ENCODE data around the gene MACF1. TPM values are rescaled to one million over a fixed set of nuclear protein-coding genes. Genes with fewer than 3 reads are reported as not detected.

MACF1 gene
- total RNA-seq, 5 donors from 2014 or later (not counting 1 experiment from before 2014, with no cell fraction given): 232 to 596 (median 258) TPM

GRCh38 chr1:39372105-39372504, 167.6 kb downstream of the MACF1 start:
- DNase-seq (no peak), ATAC-seq (replicated peaks in 1 of 4) (no peak)
- Histone ChIP-seq H3K4me3 (ENCODE audit: control insufficient read depth in 1 of 2, extremely low read depth in 1 of 2, low read length in 1 of 2) (no peak overlapping the region), H3K27me3 (replicated peaks in 1 of 2; ENCODE audit: control insufficient read depth in 2 of 2, extremely low read depth in 1 of 2, insufficient read depth in 2 of 2, low read length in 1 of 2) (no peaks in the 10 kb centered on the region), H3K27ac (ENCODE audit: low read length) (no peak overlapping the region), H3K4me1 (ENCODE audit: control insufficient read depth in 1 of 2, extremely low read depth in 1 of 2, insufficient read depth in 2 of 2, low read length in 2 of 2) (no peaks in the 10 kb centered on the region), H3K36me3 (ENCODE audit: control insufficient read depth in 2 of 2, extremely low read depth in 1 of 2, insufficient read depth in 1 of 2, low read length in 1 of 2) (peaks cover 4 to 86% of the 10 kb centered on the region in 2 donors), H3K9me3 (no peaks in the 10 kb centered on the region)
- POLR2A ChIA-PET: no interaction called here
- no peaks in the 10 kb centered on the region for H3K27me3 Mint-ChIP-seq
- no peak overlapping the region for H3K27ac Mint-ChIP-seq
- H3K4me3 Mint-ChIP-seq: no peak overlapping the region
- H3K4me1 Mint-ChIP-seq: no peaks in the 10 kb centered on the region
- CTCF ChIA-PET: interaction anchor here in 1 of 2 donors (0.5 kb wide), 1 partner anchor 279 kb away, joined by 3 read pairs; no protein-coding TSS in a partner anchor
- H3K9me3 Mint-ChIP-seq: no peaks in the 10 kb centered on the region
- H3K36me3 Mint-ChIP-seq: peaks cover 51% of the 10 kb centered on the region

DNA sequence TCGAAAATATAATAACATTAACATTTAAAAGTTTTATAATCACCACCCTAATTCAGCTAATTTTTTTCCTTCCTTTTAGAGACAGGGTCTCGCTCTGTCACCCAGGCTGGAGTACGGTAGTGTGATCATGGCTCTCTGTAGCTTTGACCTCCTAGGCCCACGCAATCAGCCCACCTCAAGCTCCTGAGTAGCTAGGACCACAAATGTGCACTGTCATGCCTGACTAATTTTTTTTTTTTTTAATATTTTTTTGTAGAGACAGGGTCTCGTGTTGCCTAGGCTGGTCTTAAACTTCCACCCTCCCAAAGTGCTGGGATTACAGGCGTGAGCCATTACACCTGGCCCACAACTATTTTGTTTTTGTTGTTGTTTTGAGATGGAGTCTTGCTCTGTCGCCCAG, 172.2 kb downstream of the MACF1 start:
- H3K27ac ChIP-seq (ENCODE audit: low read length): no peak overlapping the region
- no peaks in the 10 kb centered on the region for H3K4me1 ChIP-seq (ENCODE audit: control insufficient read depth in 1 of 2, extremely low read depth in 1 of 2, insufficient read depth in 2 of 2, low read length in 2 of 2)
- no peaks in the 10 kb centered on the region for H3K27me3 Mint-ChIP-seq
- H3K36me3 ChIP-seq (ENCODE audit: control insufficient read depth in 2 of 2, extremely low read depth in 1 of 2, insufficient read depth in 1 of 2, low read length in 1 of 2): peaks cover 15 to 81% of the 10 kb centered on the region in 2 donors
- DNase-seq (no peak), ATAC-seq (replicated peaks in 1 of 4) (no peak)
- H3K4me3 Mint-ChIP-seq: no peak overlapping the region
- H3K27ac Mint-ChIP-seq: no peak overlapping the region
- no peaks in the 10 kb centered on the region for H3K4me1 Mint-ChIP-seq
- ChIA-PET POLR2A (interaction anchor here (0.6 kb wide), 2 partner anchors 40 to 254 kb away, joined by 3 to 9 read pairs; no protein-coding TSS in a partner anchor), CTCF (interaction anchor here in 1 of 2 donors (1.1 kb wide), 1 partner anchor 34 kb away, joined by 3 read pairs; no protein-coding TSS in a partner anchor)
- H3K27me3 ChIP-seq (replicated peaks in 1 of 2; ENCODE audit: control insufficient read depth in 2 of 2, extremely low read depth in 1 of 2, insufficient read depth in 2 of 2, low read length in 1 of 2): no peaks in the 10 kb centered on the region
- no CpG with 5 or more reads among the region's 7 CpGs for whole genome bisulfite sequencing (ENCODE audit: insufficient coverage)
- peaks cover 40% of the 10 kb centered on the region for H3K36me3 Mint-ChIP-seq
- H3K9me3 Mint-ChIP-seq: no peaks in the 10 kb centered on the region
- no peaks in the 10 kb centered on the region for H3K9me3 ChIP-seq
- H3K4me3 ChIP-seq (ENCODE audit: control insufficient read depth in 1 of 2, extremely low read depth in 1 of 2, low read length in 1 of 2): no peak overlapping the region

GRCh38 chr1:39378377-39378776, 173.9 kb downstream of the MACF1 start:
- Mint-ChIP-seq H3K27ac (peak overlapping the region; percentile 32 to 83), H3K9me3 (no peaks in the 10 kb centered on the region), H3K4me1 (no peaks in the 10 kb centered on the region), H3K27me3 (no peaks in the 10 kb centered on the region), H3K4me3 (no peak overlapping the region), H3K36me3 (peaks cover 32% of the 10 kb centered on the region)
- no peak overlapping the region for H3K4me3 ChIP-seq (ENCODE audit: control insufficient read depth in 1 of 2, extremely low read depth in 1 of 2, low read length in 1 of 2)
- H3K9me3 ChIP-seq: no peaks in the 10 kb centered on the region
- peaks cover 22 to 82% of the 10 kb centered on the region in 2 donors for H3K36me3 ChIP-seq (ENCODE audit: control insufficient read depth in 2 of 2, extremely low read depth in 1 of 2, insufficient read depth in 1 of 2, low read length in 1 of 2)
- ChIA-PET POLR2A (no interaction called here), CTCF (no interaction called here)
- WGBS (ENCODE audit: insufficient coverage): 47% methylated on average over 2 of the region's 2 CpGs
- ATAC-seq (replicated peaks in 1 of 4) (peak in 1 of 4 experiments; percentile 46), DNase-seq (peak in 1 of 35 experiments; percentile 33)
- no peak overlapping the region for H3K27ac ChIP-seq (ENCODE audit: low read length)
- no peaks in the 10 kb centered on the region for H3K4me1 ChIP-seq (ENCODE audit: control insufficient read depth in 1 of 2, extremely low read depth in 1 of 2, insufficient read depth in 2 of 2, low read length in 2 of 2)
- H3K27me3 ChIP-seq (replicated peaks in 1 of 2; ENCODE audit: control insufficient read depth in 2 of 2, extremely low read depth in 1 of 2, insufficient read depth in 2 of 2, low read length in 1 of 2): no peaks in the 10 kb centered on the region

DNA sequence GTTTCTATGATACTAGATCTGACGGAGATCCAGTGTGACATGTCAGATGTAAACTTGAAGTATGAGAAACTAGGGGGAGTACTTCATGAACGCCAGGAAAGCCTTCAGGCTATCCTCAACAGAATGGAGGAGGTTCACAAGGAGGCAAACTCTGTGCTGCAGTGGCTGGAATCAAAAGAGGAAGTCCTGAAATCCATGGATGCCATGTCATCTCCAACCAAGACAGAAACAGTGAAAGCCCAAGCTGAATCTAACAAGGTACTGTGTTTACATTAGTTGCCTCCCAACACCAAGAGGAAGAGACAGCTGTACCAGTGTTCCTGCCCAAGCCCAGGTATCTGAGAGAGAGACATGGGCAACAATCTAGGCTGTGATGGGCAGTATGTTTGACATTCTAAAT, 174.7 kb downstream of the MACF1 start:
- Histone ChIP-seq H3K27ac (ENCODE audit: low read length) (no peak overlapping the region), H3K4me1 (ENCODE audit: control insufficient read depth in 1 of 2, extremely low read depth in 1 of 2, insufficient read depth in 2 of 2, low read length in 2 of 2) (no peaks in the 10 kb centered on the region), H3K36me3 (ENCODE audit: control insufficient read depth in 2 of 2, extremely low read depth in 1 of 2, insufficient read depth in 1 of 2, low read length in 1 of 2) (peaks cover 18 to 82% of the 10 kb centered on the region in 2 donors), H3K4me3 (ENCODE audit: control insufficient read depth in 1 of 2, extremely low read depth in 1 of 2, low read length in 1 of 2) (no peak overlapping the region), H3K9me3 (no peaks in the 10 kb centered on the region), H3K27me3 (replicated peaks in 1 of 2; ENCODE audit: control insufficient read depth in 2 of 2, extremely low read depth in 1 of 2, insufficient read depth in 2 of 2, low read length in 1 of 2) (no peaks in the 10 kb centered on the region)
- ATAC-seq (replicated peaks in 1 of 4) (no peak), DNase-seq (no peak)
- Mint-ChIP-seq H3K27ac (peak overlapping the region in 1 of 2 donors; percentile 23), H3K4me1 (no peaks in the 10 kb centered on the region), H3K9me3 (no peaks in the 10 kb centered on the region), H3K4me3 (no peak overlapping the region), H3K27me3 (no peaks in the 10 kb centered on the region), H3K36me3 (peaks cover 37% of the 10 kb centered on the region)
- CTCF ChIA-PET: no interaction called here
- POLR2A ChIA-PET: no interaction called here
- WGBS (ENCODE audit: insufficient coverage): 100% methylated on average over 2 of the region's 2 CpGs

- peaks cover 21 to 84% of the 10 kb centered on the region in 2 donors for H3K36me3 ChIP-seq (ENCODE audit: control insufficient read depth in 2 of 2, extremely low read depth in 1 of 2, insufficient read depth in 1 of 2, low read length in 1 of 2)
- Mint-ChIP-seq H3K4me1 (no peaks in the 10 kb centered on the region), H3K36me3 (peaks cover 39% of the 10 kb centered on the region), H3K27me3 (no peaks in the 10 kb centered on the region), H3K9me3 (no peaks in the 10 kb centered on the region), H3K27ac (no peak overlapping the region), H3K4me3 (no peak overlapping the region)
- H3K27ac ChIP-seq (ENCODE audit: low read length): no peak overlapping the region
- ChIA-PET CTCF (interaction anchor here in 1 of 2 donors (0.7 kb wide), 1 partner anchor 163 kb away, joined by 3 read pairs; no protein-coding TSS in a partner anchor), POLR2A (no interaction called here)
- H3K27me3 ChIP-seq (replicated peaks in 1 of 2; ENCODE audit: control insufficient read depth in 2 of 2, extremely low read depth in 1 of 2, insufficient read depth in 2 of 2, low read length in 1 of 2): no peaks in the 10 kb centered on the region
- no peaks in the 10 kb centered on the region for H3K4me1 ChIP-seq (ENCODE audit: control insufficient read depth in 1 of 2, extremely low read depth in 1 of 2, insufficient read depth in 2 of 2, low read length in 2 of 2)
- DNase-seq (no peak), ATAC-seq (replicated peaks in 1 of 4) (no peak)
- no peak overlapping the region for H3K4me3 ChIP-seq (ENCODE audit: control insufficient read depth in 1 of 2, extremely low read depth in 1 of 2, low read length in 1 of 2)
- no peaks in the 10 kb centered on the region for H3K9me3 ChIP-seq
These were observed 175.5 kb downstream of the MACF1 start for GRCh38 chr1:39380036-39380435.

DNA sequence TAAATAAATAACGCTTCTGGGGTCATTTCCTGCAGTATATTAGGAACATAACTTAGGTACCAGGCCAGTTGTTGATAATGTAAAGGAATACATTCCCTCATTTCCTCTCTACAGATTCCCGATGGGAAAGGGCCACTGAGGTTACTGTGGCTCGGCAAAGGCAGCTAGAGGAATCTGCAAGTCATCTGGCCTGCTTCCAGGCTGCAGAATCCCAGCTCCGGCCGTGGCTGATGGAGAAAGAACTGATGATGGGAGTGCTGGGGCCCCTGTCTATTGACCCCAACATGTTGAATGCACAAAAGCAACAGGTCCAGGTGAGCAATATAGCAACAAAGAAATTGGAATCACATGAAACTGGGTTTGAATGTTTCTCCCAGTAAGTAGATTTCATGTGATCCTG, 177.3 kb downstream of the MACF1 start:
- Mint-ChIP-seq H3K36me3 (peaks cover 43% of the 10 kb centered on the region), H3K4me3 (no peak overlapping the region), H3K4me1 (no peaks in the 10 kb centered on the region), H3K9me3 (no peaks in the 10 kb centered on the region), H3K27me3 (no peaks in the 10 kb centered on the region), H3K27ac (no peak overlapping the region)
- no peaks in the 10 kb centered on the region for H3K27me3 ChIP-seq (replicated peaks in 1 of 2; ENCODE audit: control insufficient read depth in 2 of 2, extremely low read depth in 1 of 2, insufficient read depth in 2 of 2, low read length in 1 of 2)
- no peaks in the 10 kb centered on the region for H3K4me1 ChIP-seq (ENCODE audit: control insufficient read depth in 1 of 2, extremely low read depth in 1 of 2, insufficient read depth in 2 of 2, low read length in 2 of 2)
- no peak for ATAC-seq (replicated peaks in 1 of 4)
- no peak overlapping the region for H3K27ac ChIP-seq (ENCODE audit: low read length)
- H3K36me3 ChIP-seq (ENCODE audit: control insufficient read depth in 2 of 2, extremely low read depth in 1 of 2, insufficient read depth in 1 of 2, low read length in 1 of 2): peaks cover 27 to 84% of the 10 kb centered on the region in 2 donors
- DNase-seq: no peak
- H3K4me3 ChIP-seq (ENCODE audit: control insufficient read depth in 1 of 2, extremely low read depth in 1 of 2, low read length in 1 of 2): no peak overlapping the region
- CTCF ChIA-PET: no interaction called here
- POLR2A ChIA-PET: no interaction called here
- no peaks in the 10 kb centered on the region for H3K9me3 ChIP-seq
- WGBS (ENCODE audit: insufficient coverage): 100% methylated on average over 2 of the region's 5 CpGs

DNA sequence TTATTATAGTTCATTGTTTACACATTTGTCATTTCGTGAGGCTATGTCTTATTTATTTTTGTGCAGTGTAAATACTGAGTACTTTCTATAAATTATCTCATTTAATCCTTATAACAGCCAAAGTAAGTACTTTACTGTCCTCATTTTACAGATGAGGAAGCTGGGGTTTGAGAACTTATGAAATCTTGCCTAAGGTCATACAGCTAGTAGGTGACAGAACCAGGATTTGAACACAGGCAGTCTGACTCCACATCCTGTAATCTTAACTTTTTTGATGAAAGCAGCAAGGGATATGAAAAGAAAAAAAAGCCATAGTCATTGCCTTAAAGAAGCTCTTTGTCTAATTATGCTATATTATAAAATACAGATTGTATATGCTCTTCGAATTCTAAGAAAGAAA, 179.8 kb downstream of the MACF1 start:
- Histone ChIP-seq H3K4me1 (ENCODE audit: control insufficient read depth in 1 of 2, extremely low read depth in 1 of 2, insufficient read depth in 2 of 2, low read length in 2 of 2) (no peaks in the 10 kb centered on the region), H3K4me3 (ENCODE audit: control insufficient read depth in 1 of 2, extremely low read depth in 1 of 2, low read length in 1 of 2) (no peak overlapping the region), H3K27ac (ENCODE audit: low read length) (no peak overlapping the region), H3K27me3 (replicated peaks in 1 of 2; ENCODE audit: control insufficient read depth in 2 of 2, extremely low read depth in 1 of 2, insufficient read depth in 2 of 2, low read length in 1 of 2) (no peaks in the 10 kb centered on the region), H3K9me3 (no peaks in the 10 kb centered on the region), H3K36me3 (ENCODE audit: control insufficient read depth in 2 of 2, extremely low read depth in 1 of 2, insufficient read depth in 1 of 2, low read length in 1 of 2) (peaks cover 31 to 90% of the 10 kb centered on the region in 2 donors)
- no peaks in the 10 kb centered on the region for H3K9me3 Mint-ChIP-seq
- H3K4me3 Mint-ChIP-seq: no peak overlapping the region
- WGBS (ENCODE audit: insufficient coverage): no CpG with 5 or more reads among the region's 2 CpGs
- ATAC-seq (replicated peaks in 1 of 4): no peak
- no peak for DNase-seq
- peaks cover 52% of the 10 kb centered on the region for H3K36me3 Mint-ChIP-seq
- ChIA-PET CTCF (interaction anchor here (0.5 to 1.4 kb wide), 2 partner anchors 26 to 39 kb away, joined by 3 to 4 read pairs; no protein-coding TSS in a partner anchor), POLR2A (no interaction called here)
- no peaks in the 10 kb centered on the region for H3K27me3 Mint-ChIP-seq
- H3K4me1 Mint-ChIP-seq: peaks cover 3 to 6% (median 5%) of the 10 kb centered on the region in 3 donors
- H3K27ac Mint-ChIP-seq: no peak overlapping the region
